ENCODE data around the gene SHISA2.

Gene SHISA2

GRCh38 chr13:26047040-26047439, 4.8 kb downstream of the SHISA2 start:
- DNase-seq: no peak

GRCh38 chr13:26046639-26047038, 5.2 kb downstream of the SHISA2 start:
- DNase-seq: no peak

GRCh38 chr13:26045142-26045541, 6.7 kb downstream of the SHISA2 start:
- DNase-seq: no peak

GRCh38 chr13:26042785-26043184, 9.0 kb downstream of the SHISA2 start:
- no peak for DNase-seq

DNA sequence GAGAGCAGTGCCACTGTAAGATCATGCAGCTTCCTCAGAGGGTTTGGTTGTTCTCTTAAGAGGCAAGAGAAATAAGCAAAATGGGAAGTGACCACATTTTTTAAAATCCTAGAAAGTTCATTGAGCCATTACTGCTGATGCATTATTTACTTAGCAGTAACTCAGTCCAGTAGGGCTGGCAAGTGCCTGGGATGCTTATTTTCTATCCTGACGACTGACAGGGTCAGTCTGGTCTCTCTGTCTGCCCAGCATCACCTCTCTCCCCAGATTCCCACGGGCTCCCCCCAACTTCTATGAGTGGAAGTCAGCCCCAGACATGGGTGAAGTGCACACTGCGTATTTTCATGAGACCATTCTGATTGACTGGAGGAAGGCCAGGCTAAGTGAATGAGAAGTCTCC, 10.4 kb downstream of the SHISA2 start:
- no peak for DNase-seq

DNA sequence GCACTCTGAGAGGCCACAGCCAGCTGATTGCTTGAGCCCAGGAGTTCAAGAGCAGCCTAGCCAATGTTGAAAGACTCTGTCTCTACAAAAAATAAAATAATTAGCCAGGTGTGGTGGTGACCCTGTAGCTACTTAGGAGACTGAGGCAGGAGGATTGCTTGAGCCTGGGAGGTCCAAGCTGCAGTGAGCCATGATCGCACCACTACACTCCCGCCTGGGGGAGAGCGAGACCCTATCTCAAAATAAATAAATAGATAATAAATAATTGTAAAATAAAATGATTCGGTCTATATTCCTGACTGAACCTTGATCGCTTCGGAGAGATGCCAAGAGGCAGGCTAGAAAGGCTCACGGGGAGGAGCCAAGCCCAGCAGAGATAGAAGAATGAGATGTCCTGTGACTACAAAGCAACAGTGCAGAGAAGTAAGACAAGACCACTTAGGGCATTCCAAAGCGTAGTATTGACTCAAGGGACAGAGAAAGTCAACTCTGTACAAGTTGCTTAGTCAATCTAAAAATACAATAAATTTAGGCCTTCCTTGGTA, 12.8 kb downstream of the SHISA2 start:
- DNase-seq: no peak

- no peak for DNase-seq
Observed at GRCh38 chr13:26037302-26037701, 14.5 kb downstream of the SHISA2 start.

- DNase-seq: no peak
Observed at GRCh38 chr13:26036383-26036782, 15.4 kb downstream of the SHISA2 start.

DNA sequence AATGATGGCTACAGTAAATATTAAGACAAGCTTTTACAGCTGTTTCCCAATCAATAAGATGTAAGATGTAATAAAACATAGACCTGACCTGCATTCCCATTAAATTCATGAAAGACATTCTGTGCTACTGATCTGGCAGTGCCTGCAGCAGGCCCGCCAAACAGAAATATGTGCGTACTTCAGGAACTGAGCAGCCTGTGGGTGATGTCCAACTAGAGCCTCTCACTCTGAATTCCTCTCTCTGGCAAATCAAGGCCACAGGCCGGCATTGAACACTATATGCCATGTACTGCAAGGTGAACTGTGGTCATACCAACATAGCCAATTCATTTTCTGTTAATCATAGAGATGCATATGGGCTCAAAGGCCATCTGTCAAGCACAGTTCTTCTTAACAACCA, 17.8 kb downstream of the SHISA2 start:
- no peak for DNase-seq

DNA sequence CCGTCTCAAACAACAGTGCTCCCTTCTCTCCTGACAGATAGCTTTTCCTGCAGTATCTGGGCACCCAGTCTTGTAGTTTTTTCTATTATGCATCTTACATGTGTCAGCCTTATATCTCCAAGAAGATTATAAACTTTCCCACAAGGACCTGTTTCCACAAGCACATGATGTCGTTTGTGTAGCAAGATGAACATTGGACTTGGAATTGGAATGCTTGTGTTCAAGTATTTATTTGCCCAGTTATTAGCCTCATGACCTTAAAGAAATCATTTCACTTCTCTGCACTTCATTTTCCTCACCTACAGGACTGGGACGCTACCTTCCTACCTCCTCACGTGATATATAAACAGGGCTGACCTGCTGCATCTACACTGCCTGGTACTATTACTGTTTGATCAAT, 21.5 kb downstream of the SHISA2 start:
- DNase-seq: no peak

- no peak for DNase-seq
Observed at GRCh38 chr13:26029581-26030136, 22.2 kb downstream of the SHISA2 start.

DNA sequence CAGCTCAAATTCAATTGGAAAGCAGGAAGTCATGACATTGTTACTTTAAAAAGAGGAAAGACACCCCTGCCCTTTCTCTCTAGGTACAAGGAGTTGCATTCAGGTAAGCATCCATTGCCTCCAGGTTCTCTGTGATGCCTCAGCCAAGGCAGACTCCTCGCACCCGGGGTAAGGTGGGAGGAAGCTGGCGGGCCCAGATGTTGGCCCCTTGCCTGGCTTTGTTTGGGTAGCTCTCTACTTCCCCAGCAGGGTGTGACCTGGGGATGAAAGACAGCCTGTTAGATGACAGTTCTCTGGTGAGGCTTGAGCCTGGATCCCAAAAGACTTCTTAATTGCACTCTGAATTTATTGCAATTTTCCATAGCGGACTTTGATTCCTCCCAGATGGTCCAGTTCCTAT, 25.6 kb downstream of the SHISA2 start:
- no peak for DNase-seq

DNA sequence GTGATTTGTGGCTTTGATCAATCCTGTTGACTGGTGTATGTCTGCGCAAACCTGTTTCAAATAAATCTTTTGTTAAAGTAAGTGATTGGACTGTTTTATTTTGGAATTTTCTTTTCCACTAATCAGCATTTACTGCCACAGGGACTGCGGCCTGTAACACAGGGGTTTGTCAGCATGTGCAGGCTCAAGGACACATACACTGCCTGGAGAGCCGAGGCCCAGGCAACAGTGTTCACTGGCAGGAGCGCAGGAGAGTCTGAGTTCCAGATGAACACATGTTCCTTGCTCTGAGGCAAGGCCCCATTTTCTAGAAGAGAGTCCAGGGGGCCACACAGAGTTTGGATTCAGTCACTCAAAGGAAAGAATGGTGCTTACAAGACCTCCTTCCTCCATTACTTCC, 26.0 kb downstream of the SHISA2 start:
- DNase-seq: no peak

DNA sequence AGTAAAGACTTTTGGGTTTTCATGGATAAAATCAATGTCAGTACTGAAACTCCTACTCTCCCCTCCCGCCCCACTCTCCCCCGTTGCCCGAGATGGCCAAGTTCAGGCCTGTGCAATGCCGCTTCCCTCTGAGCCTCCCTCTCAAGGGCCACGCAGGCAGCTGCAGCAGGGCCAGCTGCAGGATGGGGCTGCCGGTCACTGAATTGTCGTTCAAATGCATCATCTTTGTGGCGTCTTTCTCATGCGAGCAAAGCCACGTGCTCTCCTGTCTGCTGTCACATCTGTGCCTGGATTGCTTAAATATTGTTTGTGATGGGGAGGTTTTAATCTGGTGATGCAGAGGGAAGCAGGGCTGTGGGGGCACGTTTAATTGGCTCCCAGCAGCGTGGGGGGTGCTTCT, 26.6 kb downstream of the SHISA2 start:
- DNase-seq: no peak

DNA sequence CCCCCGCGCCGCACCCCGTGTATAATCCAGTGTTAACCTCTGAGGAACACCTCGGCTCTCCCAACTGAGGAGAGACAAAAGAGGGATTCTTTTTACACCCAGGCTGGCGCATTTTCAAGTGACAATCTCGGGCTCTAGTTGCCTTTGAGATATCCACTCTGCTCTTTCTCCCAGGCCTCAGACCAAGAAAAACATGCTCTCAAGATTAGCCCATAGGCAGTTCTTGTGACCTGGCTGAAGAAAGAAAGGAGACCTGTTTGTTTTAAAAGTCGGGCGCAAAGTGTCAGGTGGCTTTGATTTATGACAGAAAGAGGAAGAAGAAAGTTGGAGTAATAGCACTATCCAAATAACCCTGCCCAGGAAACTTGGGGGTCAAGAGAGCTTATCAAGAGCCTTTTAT, 27.3 kb downstream of the SHISA2 start:
- DNase-seq: no peak

GRCh38 chr13:26022538-26023292, 29.1 kb downstream of the SHISA2 start:
- DNase-seq: no peak

DNA sequence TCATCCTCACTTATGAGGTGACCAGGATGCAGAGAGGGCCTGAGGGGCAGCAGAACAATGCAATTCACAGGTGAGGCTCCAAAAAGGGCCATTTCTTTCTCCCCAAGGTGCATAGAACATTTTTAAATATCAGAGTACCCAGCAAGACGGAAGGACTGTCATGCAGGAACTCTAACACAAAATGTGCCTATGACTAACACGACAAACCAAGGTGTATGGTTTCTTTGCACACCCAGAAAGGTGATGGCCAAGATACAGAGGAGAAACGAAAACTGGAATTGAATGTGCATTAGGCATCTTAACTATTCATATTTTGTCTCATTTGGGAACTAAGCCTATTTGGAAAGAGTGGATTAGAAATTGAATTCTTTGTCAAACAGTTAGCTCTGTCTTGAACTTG, 29.9 kb downstream of the SHISA2 start:
- no peak for DNase-seq

GRCh38 chr13:26021516-26021915, 30.3 kb downstream of the SHISA2 start:
- no peak for DNase-seq

DNA sequence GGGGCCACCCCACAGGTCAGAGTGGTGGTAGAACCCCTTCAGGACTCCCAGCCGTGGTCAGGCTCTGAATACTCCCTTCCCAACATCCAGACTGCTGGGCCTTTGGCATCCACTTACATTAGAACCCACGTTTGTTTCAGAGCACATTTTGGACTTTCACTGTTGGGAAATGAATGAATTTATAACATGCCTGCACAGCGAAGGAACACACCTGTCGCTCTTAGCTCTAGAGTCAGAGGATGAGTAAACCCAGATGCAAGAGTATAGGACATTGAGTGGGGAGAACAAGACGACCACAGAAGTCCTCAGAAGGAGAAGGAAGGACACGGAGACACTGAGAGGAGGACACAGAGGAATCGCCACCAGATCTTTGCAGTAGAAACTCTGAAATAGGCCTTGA, 30.9 kb downstream of the SHISA2 start:
- no peak for DNase-seq

DNA sequence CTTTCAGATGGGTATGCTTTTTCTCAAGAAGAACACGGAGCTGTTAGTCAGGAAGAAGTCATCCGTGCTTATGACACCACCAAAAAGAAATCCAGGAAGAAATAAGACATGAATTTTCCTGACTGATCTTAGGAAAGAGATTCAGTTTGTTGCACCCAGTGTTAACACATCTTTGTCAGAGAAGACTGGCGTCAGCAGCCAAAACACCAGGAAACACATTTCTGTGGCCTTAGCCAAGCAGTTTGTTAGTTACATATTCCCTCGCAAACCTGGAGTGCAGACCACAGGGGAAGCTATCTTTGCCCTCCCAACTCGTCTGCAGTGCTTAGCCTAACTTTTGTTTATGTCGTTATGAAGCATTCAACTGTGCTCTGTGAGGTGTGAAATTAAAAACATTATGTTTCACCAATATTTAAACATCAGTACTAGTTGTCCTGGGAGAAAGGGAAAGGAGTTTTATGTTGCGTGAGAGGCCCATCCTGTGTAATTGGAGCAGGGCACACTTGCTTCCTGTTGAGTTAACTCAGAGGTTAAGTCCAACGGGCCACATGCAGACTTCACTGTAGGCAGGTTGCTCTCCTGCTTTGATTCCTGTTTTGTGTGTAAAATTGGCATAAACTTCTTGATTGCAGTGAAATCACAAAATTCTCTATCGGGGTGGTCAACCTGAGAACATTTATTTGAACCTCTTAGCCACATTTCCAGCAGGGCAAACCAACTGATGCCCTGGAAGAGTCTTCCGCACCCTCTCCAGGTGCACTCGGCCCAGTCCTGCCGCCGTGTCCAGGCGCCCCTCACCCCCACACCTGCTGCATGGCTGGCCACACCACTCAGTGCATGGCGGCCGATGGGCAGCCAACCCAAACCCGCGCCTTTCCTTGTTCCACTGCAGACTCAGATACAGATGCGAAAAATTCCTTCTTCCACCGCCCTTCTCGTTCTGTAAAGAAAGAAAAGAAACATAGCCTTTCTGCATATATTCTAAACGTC, 31.6 kb downstream of the SHISA2 start:
- no peak for DNase-seq

GRCh38 chr13:26019251-26019650, 32.6 kb downstream of the SHISA2 start:
- no peak for DNase-seq

DNA sequence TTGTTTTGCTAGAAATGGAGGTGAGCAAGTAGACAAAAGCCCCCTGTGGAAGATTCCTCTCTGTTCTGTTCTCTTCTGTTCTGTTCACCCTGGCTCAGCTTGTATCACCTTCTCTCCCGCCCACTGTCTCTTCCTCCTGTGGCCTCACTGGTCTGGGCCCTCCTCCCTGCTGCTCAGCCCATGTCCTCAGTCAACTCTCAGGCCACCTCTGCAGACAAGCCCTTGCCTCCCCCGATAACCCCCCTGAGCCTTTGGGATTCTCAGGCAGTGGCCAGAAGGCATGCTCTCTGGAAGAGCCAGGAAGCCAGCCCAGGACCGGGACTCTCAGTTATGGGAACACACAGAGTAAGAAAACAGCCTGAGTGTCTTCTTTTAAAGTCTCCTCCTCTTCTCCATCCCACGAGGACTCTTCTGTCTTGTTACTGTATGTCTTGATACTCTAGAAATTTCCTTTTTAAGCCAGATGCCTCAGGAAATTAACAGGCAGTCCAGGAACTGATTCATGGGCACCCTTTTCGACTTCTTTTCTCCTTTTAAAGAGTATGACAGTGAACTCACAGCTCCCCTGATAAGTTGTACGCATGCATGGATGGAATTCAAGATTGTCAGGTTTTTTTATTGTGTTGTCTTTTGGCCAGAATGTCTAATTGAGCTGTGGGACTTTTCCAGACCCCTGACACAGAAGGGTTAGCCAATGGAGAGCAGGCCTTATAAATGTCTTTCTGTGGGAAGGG, 33.7 kb downstream of the SHISA2 start:
- DNase-seq: no peak
